NCI-H345 (cell line): ENCODE results near the gene LHX5.
"Not testable (repeated sequence)": the region's sequence is repeated elsewhere in the genome, so short reads cannot be mapped to it uniquely, and the experiment has no call there.

Experiments used
- DNase-seq: peaks from one replicate; lab custom pipeline; 2025; lab: John Stamatoyannopoulos, UW

LHX5 gene

DNA sequence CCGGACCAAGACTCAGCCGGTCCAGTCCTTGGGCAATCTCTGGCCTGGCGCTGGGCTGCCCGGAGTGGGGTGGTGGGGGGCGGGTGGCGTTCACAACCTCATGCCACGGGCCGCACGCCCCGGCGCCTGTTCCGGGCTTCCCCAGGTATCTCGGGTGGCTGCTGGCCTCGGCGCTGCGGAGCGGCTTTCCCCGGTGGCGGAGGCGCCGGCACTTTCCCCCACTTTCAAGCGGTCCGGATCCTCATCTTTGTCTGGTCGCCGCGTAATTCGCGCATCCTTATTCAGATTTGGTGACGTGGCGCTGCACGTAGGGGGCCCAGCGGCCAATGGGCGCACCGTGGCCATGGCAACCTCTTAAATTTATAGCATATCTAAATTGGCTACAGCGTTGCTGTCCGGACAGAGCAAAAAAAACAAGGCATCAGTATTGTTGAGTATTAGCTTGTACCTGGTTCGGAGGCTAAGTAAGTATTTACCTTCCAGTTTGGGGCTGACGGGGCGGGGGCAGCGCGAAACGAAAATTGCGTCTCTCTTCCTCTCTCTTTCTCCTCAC, at the start of gene LHX5:
TSS of gene LHX5 (minus strand) at position 253 of the 553 bp plus-strand sequence. CDS start 373 bp downstream, outside the sequence.
- no peak for DNase-seq

DNA sequence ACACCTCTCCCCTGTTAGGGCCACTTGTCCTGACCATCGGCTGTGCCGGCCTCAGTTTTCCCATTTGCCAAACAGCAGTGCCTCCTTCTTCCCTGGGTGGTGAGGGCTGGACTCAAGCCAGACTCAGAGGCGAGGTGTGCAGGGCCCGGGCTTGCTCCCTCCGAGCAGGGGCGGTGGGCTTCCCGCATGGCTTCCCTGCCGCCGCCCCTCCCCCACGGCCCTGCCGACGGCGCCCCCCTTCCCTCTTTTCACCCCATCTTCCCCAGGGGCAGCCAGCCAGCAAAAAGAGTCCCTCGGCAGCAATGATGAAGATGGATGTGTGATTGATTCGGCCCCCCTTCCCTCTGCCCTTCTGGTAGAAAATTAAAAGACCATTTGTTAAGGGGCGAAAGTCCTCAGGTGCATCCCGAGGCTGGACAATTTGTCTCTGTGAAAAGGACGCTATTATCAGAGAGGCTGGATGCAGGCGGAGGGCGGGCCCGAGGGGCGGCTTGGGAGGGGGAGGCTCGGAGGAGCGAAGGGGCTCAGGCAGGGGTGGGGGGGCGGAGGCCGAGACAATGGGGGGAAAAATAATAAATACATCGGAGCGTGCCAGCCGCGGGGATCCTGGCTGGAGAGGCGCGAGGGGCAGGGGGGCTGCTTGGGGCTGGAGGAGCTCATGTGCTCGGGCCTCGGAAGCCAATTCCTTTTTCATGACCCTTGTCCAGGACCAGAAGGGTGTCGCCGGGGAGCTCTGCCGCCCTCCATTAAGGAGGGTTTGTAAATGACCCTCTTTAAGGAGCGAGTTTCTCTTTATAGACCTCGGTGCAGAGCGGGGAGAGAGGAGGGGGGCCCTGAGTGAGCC, 48.0 kb upstream of the LHX5 start:
- DNase-seq: no peak

DNA sequence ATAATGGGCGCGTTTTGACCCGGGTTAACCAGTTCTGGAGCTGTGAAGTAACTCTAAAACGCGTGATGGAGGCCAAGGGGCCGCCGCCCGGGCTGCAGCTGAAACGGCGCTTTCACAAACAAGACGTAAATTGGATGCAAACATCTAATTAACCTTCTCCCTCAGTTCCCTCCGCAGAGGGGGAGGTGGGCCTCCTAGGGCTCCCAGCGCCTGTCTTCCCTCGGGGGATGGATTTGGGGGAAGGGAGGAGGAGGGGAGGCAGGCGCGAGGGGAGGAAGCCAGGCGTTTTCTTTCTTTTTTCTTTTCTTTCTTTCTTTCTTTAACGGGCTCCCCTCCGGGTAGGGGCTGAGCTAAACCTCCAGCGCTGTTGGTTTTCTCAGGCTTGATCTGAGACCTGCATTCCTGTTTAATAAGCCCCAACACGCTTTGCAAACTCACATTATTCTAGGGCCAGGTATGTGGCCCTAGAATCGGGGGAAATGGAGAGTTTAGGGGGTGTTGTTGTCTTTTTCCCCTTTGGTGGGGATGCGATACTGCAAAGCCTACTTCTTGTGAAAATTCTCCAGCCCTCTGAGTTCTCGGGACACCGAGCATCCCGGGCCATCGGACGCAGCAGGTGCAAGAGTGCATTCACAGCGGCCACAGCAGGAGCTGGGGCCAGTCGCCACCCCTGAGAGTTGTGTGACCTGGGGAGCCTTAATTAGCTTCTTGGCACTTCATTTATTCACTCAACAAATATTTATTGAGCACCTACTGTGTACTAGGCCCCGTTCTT, 43.6 kb upstream of the LHX5 start:
- no peak for DNase-seq

DNA sequence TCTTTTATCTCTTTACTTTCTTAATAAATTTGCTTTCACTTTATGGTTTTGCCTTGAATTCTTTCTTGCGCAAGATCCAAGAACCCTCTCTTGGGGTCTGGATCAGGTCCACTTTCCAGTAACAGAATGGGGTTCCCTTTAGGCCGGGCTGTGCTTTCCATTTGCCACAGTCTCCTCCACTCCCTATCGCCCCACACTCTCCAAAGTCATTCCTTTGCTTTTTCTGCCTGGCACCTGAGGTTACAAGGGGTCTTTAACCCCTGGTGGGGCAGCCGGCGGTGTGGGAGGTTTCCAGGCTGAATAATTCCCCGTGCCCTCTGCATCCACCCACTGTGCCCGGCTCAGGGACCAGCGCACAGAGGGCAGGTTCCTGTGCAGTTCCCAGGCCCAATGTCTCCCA, 42.9 kb upstream of the LHX5 start:
- no peak for DNase-seq

DNA sequence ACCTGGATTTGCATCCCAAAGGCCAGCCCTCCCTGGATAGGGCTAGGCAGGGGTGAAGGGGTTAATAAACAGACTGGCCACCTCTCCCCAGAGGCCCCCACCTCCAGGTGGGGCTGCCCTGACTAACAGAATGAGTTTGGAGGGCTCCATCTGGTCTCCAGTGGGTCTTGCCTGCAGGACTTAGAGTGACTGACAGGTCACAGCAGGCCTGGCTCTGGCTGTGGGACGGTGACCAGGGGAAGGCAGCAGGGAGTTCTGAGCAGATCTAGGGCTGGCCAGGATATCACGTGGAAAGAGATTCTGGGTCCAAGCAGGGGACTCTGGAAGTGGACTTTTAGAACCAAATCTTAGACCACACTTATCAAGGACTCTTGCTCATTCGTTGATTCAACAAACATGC, 40.9 kb upstream of the LHX5 start:
- DNase-seq: no peak

DNA sequence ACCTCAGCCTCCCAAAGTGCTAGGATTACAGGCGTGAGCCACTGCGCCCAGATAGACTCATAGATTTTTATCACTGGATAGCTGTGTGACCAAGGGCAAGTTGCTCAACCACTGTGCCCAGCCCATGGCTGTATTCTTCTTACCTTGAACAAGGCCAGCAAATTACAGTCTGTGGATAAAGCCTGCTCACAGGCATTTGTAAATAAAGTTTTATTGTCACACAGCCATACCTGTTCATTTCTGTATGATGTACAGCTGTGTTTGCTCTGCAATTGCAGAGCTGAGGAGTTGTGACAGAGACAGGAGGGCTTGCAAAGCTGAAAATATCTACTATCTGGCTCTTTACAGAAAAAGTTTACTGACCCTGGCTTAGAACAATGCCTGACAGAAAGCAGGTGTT, 35.2 kb upstream of the LHX5 start:
- DNase-seq: no peak

DNA sequence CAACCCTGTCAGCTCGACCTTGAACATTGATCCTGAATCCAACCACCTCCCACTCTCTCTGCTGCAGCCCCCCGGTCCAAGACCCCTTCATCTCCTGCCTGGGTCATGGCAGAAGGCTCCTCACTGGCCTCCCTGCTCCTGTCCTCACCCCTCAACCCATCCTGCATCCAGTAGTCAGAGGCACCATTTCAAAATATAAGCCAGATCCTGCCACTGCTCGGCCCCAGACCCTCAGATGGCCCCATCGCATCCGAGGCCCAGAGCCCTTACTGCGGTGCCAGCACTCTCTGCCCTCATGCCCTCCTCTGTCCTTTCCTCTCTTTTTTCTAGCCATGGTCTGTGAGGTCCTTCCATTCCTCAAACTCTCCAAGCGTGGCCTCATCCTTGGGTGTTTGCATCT, 34.3 kb upstream of the LHX5 start:
- DNase-seq: no peak

DNA sequence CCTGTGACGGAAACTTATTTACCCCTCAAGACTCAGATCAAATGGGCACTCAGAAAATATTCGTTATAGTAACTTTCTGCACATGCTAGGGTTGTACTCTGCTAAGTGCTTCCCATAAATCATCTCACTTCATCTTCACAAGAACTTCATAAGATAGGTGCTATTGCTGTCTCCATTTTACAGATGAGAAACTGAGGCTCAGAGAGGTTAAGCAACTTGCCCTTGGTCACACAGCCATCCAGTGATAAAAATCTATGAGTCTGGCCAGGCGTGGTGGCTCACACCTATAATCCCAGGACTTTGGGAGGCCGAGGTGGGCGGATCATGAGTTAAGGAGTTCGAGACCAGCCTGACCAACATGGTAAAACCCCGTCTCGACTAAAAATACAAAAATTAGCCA, 33.2 kb upstream of the LHX5 start:
- DNase-seq: no peak

DNA sequence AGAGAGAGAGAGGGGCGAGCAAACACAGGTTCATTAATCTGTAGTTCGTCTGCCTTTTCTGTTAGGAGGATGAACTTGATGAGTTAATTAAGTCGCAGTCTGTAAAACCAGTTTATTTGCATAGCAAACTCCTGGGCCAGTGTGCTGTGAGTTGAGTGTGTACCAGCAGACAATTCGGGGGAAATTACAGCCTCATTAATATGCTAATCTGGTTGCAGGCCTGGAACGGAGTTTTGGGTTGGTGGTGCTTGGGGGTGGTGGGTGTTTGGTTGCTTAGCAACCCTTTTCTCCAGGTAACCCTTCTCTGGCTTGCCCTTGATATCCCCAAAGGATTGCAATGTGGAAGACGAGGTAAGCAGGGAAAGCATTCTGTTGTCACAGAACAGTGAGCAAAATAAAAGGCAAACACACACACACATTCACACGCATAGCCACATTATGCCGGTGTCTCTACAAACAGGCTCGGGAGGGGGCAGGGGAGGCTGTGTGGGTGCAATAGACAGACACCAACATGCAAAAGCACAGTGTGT, 29.2 kb upstream of the LHX5 start:
- DNase-seq: no peak

DNA sequence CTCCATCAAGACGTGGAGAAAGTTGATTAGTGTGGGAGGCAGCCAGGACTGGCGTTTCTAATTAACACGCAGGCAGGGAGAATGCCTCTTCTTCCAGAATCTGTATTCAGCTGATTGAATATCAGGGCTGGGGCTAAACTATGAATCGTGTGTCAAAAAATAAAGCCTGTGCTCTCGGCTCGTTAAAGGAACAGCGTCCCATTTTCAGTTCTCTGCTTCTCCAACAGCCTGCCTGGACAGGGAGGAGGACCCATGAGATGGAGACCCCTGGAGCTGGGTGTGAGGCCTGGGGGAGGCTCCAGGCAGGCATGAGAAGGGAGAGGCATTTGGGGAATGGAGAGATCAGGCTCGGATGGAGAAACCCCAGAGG, 28.6 kb upstream of the LHX5 start:
- no peak for DNase-seq

DNA sequence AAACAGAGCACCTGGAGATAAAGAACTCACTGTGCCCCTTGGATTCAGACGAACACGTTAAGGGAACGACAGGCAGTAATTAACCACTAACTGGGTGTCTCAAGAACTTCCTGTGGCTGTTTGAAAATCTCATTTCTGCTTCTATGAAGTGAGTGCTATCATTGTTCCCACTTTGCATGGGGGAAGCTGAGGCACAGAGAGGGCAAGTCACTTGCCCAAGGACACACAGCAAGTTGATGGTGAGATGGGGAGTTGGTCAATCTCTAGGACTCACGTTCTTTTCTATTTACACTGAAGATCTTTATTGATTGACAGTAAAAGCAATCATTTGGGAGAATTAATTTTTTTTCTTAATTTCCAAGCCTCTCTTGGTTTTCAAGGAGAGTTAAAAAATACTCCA, 26.8 kb upstream of the LHX5 start:
- DNase-seq: no peak

DNA sequence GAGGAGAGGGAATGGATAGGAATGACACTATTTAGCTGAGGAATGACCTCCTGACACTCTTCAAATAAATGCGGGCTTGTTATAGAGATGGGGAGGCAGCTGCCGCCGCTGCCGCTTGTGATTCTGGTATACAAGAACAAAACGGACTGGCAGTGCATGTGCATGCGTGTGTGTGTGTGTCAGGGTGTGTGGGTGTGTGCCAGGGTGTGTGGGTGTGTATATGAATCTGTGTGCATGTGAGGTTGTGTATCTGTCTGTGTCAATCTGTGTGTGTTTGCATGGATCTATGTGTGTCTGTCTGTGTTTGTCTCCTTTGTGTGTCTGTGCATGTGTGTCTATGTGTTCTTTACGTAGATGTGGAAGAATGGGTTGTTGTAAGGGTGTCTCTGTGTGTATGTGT, 26.0 kb upstream of the LHX5 start:
- no peak for DNase-seq

DNA sequence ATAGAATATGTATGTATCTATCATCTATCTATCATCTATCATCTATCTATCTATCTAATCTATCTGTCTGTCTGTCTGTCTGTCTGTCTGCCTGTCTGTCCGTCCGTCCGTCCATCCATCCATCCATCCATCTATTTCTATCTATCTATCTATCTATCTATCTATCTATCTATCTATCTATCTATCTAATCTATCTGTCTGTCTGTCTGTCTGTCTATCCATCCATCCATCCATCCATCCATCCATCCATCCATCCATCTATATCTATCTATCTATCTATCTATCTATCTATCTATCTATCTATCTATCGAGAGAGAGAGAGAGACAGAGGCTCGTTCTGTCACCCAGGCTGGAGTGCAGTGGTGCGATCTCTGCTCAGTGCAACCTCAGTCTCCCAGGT, 24.3 kb upstream of the LHX5 start:
- DNase-seq: not testable (repeated sequence)

DNA sequence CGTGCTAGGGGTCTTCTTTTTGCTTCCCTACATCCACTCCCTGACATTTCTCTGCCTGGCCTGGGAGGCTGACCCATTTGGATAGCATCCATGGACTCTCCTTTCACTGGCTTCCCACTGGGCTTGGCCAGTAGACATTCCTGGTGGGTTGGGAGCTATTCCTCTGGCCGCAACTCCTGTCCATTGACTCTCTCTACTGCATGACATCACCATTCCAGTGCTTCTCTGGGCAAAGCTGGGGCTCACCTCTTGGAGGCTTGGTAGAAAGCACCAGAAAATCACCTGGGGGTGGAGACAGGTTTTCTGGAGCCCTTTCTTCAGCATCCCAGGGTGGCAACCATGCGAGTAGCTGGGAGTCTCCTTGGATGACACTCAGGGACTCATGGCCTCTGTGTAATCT, 16.7 kb upstream of the LHX5 start:
- DNase-seq: no peak

DNA sequence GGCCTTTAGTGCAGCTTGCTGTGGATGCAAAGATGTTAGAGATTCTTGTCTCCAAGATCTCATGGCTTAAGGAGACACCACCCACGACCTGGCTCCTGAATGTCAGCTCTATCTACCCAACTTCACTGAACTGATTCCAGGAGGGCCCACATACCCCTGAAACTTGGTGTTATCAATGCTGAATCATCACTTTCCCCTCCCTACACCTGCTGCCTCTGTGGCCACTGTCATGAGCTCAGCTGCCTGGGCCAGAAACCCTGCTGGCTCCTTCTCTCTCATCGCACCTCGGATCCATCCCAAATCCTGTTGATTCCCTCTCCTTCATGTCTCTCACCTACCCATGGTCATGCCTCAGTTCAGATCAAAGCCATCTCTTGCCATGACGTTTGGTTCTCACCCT, 15.1 kb upstream of the LHX5 start:
- no peak for DNase-seq

DNA sequence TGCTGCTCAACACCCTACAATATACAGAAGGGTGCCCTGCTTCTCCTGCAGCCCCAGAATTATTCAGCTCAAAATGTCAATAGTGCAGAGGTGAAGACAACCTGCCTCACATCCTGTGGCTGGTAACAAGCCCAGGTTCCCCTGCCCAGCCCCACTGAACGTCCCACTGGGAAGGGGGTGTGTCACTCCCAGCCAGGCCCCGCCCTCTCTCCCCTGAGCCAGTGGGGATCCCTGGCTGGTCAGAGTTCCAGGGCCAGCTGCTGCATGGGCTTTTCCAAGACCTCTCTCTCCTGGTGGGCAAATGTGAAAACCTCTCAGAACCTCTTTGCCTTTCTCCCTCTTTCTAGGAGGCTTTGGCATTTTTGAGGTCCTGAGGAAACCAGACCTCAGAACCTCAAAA, 13.7 kb upstream of the LHX5 start:
- no peak for DNase-seq

DNA sequence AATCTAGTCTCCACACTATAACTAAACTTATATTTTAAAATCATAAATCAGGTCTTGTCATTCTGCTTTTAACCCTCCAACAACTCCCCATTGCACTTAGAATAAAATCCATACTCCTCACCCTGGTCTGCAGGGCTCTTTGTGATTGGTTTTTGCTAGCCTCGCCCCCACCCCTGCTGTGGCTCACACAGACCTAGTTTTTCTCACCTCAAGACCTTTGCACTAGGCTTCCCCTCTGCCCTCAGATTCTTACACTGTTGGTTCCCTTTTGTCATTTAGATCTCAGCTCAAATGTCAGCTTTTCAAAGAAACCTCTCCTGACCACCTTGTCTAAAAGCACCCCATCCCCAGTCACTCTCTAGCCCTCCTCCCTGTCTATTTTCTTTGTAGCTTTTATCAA, 10.7 kb upstream of the LHX5 start:
- no peak for DNase-seq

DNA sequence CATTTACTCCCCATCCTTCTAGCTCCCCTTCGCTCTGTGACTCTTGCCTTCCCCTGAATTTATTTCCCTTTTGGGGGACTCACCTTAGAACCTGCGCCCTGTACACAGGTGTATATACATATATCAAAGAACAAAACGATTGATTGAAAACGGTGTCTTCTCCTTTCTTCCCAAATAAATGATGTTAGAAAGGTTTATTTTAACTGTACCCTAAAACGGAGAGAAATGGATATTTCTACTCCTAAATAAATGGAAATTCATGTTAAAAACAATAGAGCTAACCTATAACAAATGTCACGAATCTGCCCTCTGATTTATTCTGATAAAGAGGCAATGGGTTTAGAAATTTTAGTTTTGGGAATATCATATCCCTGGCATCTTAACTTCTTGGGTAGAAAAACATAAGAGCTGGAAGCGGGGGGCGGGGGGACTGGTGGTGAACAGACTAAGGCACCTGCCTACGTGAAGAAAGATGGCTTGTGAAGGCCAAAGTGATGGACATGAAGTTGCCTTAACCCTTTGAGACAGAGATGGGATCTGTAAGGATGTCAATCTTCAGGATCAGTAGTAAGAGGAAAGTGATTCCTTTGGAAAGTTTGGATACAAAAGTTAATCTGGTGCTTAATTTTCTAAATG, 8.8 kb upstream of the LHX5 start:
- no peak for DNase-seq

DNA sequence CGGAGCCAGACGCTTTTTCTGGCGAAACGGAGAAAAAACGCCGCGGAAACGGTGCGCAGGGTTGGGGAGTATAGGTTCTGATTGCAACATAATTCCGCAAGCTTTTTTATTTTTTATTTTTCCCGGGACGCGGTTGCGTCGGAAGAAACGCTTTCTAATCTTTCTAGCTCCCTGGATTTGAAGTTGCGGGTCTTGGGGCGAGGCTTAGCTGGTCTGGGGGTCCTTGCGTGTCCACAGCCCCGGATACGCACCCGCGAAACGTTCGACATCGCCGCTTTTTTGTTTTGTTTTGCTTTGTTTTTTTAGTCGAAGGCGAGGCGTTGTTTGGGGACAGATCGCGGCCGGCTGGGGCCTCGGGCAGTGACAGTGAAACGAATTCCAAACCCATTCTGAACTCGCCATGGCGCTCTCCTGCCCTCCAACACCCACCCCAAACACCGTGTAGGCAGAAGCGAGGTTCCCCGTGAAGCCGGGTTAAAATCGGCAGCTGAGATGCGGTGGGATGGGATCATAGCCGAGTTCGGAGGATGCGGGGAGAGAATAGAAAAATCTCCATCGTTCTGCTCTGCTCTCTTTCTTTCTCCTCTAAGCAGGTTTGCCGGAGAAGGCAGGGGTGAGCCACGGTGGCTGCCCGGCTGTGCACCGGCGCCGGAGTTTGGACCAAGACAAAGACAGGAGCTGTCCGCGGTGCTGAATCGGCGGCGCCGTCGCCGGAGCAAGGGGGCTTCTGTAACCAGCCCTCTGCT, 8.1 kb upstream of the LHX5 start:
- DNase-seq: no peak

DNA sequence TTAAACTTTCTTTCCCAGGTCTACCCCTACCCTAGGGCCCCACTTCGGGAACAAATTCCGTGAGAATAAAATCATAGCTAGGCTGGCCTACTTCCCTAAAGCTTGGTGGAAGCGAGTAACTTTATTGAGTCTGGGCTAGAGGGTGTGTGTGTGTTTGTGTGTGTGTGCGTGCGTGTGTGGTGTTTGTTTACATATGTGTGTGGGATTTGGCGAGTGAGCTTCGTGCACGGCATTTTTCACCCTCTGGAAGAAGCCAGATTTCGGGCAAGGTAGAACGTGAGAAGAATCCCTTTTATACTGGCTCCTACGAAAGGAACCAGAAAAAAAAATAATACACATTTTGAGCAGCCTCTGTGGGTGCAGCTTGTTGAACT, 7.5 kb upstream of the LHX5 start:
- no peak for DNase-seq

DNA sequence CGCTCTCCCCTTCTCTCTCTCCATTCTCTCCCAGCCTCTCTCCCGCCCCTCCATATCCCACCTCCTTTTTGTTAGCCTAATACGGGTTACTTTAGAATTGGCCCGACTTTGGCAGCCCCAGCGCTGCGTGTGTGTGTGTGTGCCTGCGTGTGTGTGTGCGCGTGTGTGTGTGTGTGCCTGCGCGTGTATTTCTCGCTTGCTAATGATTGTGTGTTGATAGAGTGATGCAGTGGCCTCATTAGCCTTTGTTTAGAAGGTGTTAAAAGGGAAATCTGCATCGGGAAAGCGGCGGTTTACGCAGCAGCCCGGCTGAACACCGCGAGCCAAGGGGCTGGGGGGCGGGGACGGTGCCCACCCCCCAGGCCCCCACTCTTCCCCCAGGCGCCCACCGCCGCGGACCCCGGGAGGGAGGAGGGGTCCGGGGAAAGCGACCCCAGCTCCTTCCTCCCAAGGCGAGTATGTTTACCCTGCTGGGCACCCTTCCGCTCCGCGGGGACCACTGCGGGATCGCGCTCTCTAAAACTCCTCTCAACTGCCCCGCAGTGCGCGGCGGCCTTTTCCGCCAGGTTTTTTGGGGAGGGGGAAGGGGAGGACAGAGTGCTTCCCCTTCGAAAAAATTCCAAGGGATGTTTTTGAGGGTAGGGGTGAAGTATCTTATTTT, 6.8 kb upstream of the LHX5 start:
- DNase-seq: no peak
